Kasumi-1 (cell line): ENCODE results near the gene SPOUT1.
"Not testable (repeated sequence)": the region's sequence is repeated elsewhere in the genome, so short reads cannot be mapped to it uniquely, and the experiment has no call there.

ENCODE experiments used
- DNase-seq, 2 experiments: peaks; one replicate each; lab custom pipeline; 2025; lab: John Stamatoyannopoulos, UW

SPOUT1 gene

GRCh38 chr9:128829477-128830251, at the start of gene SPOUT1:
Gene SPOUT1 (minus strand): TSS chr9:128829794. CDS start chr9:128829780, 14 bp downstream.
- DNase-seq: peak; percentile 95

GRCh38 chr9:128877852-128878251, 48.3 kb upstream of the SPOUT1 start:
- DNase-seq: peak; percentile 4 to 34

- not testable (repeated sequence) for DNase-seq
Observed at GRCh38 chr9:128870941-128871265, 41.3 kb upstream of the SPOUT1 start.

- DNase-seq: no peak
Observed at GRCh38 chr9:128870128-128870940, 40.7 kb upstream of the SPOUT1 start.

GRCh38 chr9:128863647-128864046, 34.1 kb upstream of the SPOUT1 start:
- DNase-seq: peak; percentile 51 to 63

- no peak for DNase-seq
Observed at GRCh38 chr9:128862401-128862851, 32.8 kb upstream of the SPOUT1 start.

GRCh38 chr9:128861501-128861900, 31.9 kb upstream of the SPOUT1 start:
- no peak for DNase-seq

- no peak for DNase-seq
Observed at GRCh38 chr9:128860937-128861336, 31.3 kb upstream of the SPOUT1 start.

- not testable (repeated sequence) for DNase-seq
Observed at GRCh38 chr9:128858476-128858875, 28.9 kb upstream of the SPOUT1 start.

GRCh38 chr9:128854454-128854853, 24.9 kb upstream of the SPOUT1 start:
- DNase-seq: not testable (repeated sequence)

- not testable (repeated sequence) for DNase-seq
Observed at GRCh38 chr9:128852646-128853045, 23.1 kb upstream of the SPOUT1 start.

- peak; percentile 44 to 71 for DNase-seq
Observed at GRCh38 chr9:128851779-128852600, 22.4 kb upstream of the SPOUT1 start.

GRCh38 chr9:128851024-128851423, 21.4 kb upstream of the SPOUT1 start:
- not testable (repeated sequence) for DNase-seq

- no peak for DNase-seq
Observed at GRCh38 chr9:128847803-128848202, 18.2 kb upstream of the SPOUT1 start.

GRCh38 chr9:128846680-128847030, 17.1 kb upstream of the SPOUT1 start:
- DNase-seq: no peak

- DNase-seq: no peak
Observed at GRCh38 chr9:128845186-128845931, 15.8 kb upstream of the SPOUT1 start.

GRCh38 chr9:128843171-128843570, 13.6 kb upstream of the SPOUT1 start:
- DNase-seq: not testable (repeated sequence)

GRCh38 chr9:128841694-128842492, 12.3 kb upstream of the SPOUT1 start:
- DNase-seq: no peak

- no peak for DNase-seq
Observed at GRCh38 chr9:128840524-128840923, 10.9 kb upstream of the SPOUT1 start.

- DNase-seq: no peak
Observed at GRCh38 chr9:128838338-128838737, 8.7 kb upstream of the SPOUT1 start.
